GM06990 (cell line): Measurements from ENCODE around the gene PCSK1.
"Not testable (repeated sequence)": the region's sequence is repeated elsewhere in the genome, so short reads cannot be mapped to it uniquely, and the experiment has no call there.

Source experiments
- DNase-seq: peaks from one replicate; pipeline ENCODE4 v3.0.0-alpha.2; 2011; ENCODE audit not compliant: insufficient read length; ENCODE audit errors: extremely low read depth
- H3K27me3 ChIP-seq: replicated peaks from 2 replicates; pipeline ENCODE4 v1.6.0; 2011; ENCODE audit warnings: low read length; ENCODE audit not compliant: control insufficient read depth, insufficient read depth
- H3K36me3 ChIP-seq: 2 replicates; pipeline ENCODE4 v1.5.1; 2011; ENCODE audit warnings: low read length; ENCODE audit not compliant: control insufficient read depth, insufficient read depth
- H3K4me3 ChIP-seq: replicated peaks from 2 replicates; pipeline ENCODE4 v1.5.1; 2011; ENCODE audit warnings: low read depth, mild to moderate bottlenecking, control low read depth, low read length
- CTCF ChIP-seq: IDR thresholded peaks from 2 replicates; pipeline ENCODE4 v1.5.1; 2011; ENCODE audit warnings: low read length, control low read depth, mild to moderate bottlenecking, inconsistent platforms; ENCODE audit not compliant: insufficient read depth, poor library complexity, severe bottlenecking

Gene PCSK1

GRCh38 chr5:96372726-96373380 lies 60.2 kb downstream of the PCSK1 start:
- no peak overlapping the region for H3K4me3 ChIP-seq

GRCh38 chr5:96370976-96371375 lies 62.1 kb downstream of the PCSK1 start:
- Histone ChIP-seq H3K4me3 (no peak overlapping the region), H3K36me3 (no peaks in the 10 kb centered on the region), H3K27me3 (no peaks in the 10 kb centered on the region)
- DNase-seq: no peak
- TF ChIP-seq CTCF: no peak

More at GRCh38 chr5:96372726-96373380, 60.2 kb downstream of the PCSK1 start:
- no peak for TF ChIP-seq CTCF
- no peak for DNase-seq
- Histone ChIP-seq H3K27me3 (no peaks in the 10 kb centered on the region), H3K36me3 (no peaks in the 10 kb centered on the region)

GRCh38 chr5:96367337-96367736 lies 65.7 kb downstream of the PCSK1 start:
- not testable (repeated sequence) for DNase-seq

GRCh38 chr5:96354237-96354636 lies 78.8 kb downstream of the PCSK1 start:
- Histone ChIP-seq H3K36me3 (no peaks in the 10 kb centered on the region), H3K27me3 (no peaks in the 10 kb centered on the region), H3K4me3 (no peak overlapping the region)
- TF ChIP-seq CTCF: no peak
- DNase-seq: no peak

More at GRCh38 chr5:96367337-96367736, 65.7 kb downstream of the PCSK1 start:
- H3K27me3 ChIP-seq, H3K4me3 ChIP-seq, H3K36me3 ChIP-seq: not testable (repeated sequence)

GRCh38 chr5:96353220-96353619 lies 79.8 kb downstream of the PCSK1 start:
- Histone ChIP-seq H3K36me3 (no peaks in the 10 kb centered on the region), H3K27me3 (no peaks in the 10 kb centered on the region), H3K4me3 (no peak overlapping the region)
- DNase-seq: no peak
- no peak for TF ChIP-seq CTCF

GRCh38 chr5:96350678-96351077 lies 82.4 kb downstream of the PCSK1 start:
- TF ChIP-seq CTCF: no peak
- DNase-seq: no peak

More at GRCh38 chr5:96350678-96351077, 82.4 kb downstream of the PCSK1 start:
- no peaks in the 10 kb centered on the region for H3K36me3 ChIP-seq
- no peaks in the 10 kb centered on the region for H3K27me3 ChIP-seq
- H3K4me3 ChIP-seq: no peak overlapping the region
